GM18867 (cell line): ENCODE results near the gene SPIN1.

ENCODE experiments used
- ATAC-seq: cut with Tn5 transposase; IDR thresholded peaks from one replicate; pipeline ENCODE4 v1.9.1; 2021; ENCODE audit warnings: mild to moderate bottlenecking, moderate library complexity; ENCODE audit not compliant: unreplicated experiment

SPIN1 gene

DNA sequence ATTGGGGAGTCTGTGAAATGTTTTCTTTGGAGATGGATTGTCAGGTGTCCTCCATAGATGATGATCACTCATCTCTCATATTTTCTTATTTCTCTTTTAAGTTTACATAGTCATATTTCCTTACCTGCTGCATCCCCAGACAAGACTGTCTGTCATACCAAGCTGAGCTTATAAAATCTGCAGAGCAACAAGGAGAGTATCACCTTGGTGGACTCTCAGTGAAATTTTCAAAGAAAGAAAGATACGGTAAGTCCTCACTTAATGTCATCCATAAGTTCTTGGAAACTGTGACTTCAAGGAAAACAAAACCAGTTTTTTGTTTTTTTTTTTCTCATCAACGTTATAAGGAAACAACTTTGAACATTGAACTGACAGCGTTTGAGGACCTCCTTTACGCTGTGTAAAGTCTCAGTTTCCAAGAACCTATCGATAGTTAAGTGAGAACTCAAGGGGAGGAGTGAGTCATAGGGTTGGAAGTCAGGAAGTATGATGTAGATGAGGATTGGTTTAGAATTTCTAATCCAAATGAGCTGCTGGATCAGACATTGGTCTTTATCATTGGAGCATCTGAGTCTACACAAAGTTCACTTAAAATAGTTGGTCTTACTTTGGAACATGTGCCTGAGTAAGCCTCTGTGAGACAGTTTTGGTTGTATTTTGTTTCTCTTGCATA, 45.5 kb downstream of the SPIN1 start:
- no peak for ATAC-seq

DNA sequence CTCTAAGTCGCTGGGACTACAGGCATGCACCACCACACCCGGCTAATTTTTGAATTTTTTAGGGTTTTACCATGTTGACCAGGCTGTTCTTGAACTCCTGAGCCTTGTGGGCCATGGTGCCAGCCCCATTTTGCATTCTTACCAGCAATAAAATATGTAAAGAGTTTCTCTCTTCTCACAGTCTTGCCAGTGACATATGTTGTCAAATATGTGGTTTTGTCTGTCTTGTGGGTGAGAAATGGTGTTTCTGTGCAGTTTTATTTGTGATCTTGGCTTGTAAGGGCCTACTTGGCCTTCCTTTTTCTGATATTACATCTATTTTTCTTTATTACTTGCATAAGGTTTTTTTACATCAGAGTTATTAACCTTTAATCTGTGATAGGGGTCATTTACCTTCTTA, 47.1 kb downstream of the SPIN1 start:
- ATAC-seq = no peak

DNA sequence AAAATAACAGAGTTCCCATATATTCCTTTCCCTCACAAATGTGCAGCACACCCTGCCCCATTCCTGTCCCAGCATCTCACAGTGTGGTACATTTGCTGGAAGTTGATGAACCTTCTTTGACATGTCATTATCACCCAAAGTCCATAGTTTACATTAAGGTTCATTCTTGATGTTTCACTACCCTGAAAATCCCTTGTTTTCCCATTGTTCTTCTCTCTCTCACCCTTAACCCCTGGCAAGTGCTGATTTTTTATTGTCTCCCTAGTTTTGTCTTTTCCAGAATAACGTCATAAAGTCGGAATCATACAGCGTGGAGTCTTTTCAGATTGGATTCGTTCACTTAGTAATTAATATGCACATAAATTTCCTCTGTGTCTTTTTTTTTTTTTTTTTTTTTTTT, 48.1 kb downstream of the SPIN1 start:
- ATAC-seq = no peak

DNA sequence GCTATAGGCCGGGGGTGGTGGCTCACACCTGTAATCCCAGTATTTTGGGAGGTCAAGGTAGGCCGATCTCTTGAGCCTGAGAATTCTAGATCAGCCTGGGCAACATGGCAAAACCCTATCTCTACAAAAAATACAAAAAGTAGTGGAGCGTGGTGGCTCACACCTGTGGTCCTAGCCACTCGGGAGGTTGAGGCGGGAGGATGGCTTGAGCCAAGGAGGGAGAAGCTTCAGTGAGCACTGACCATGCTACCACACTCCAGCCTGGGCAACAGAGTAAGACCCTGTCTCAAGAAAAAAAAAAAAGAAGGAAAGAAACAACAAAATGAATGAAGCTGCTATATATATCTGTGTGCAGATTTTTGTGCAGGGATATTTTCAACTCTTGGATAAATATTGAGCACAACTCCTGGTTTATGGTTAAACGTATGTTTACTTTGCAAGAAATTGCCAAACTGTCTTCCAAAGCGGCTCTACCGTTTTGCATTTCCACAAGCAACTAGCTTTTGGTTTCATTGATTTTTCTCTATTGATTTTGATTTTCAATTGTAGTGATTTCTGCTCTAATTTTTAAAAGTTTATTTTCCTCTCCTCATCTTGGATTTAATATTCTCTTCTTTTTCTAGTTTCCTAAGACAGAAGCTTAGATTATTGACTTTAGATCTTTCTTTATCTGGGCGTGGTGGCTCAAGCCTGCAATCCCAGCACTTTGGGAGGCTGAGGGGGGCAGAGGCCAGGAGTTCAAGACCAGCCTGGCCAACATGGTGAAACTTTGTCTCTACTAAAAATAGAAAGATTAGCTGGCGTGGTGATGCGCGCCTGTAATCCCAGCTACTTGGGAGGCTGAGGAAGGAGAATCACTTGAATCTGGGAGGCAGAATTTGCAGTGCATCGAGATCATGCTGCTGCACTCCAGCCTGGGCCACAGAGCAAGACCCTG, 49.2 kb downstream of the SPIN1 start:
- no peak for ATAC-seq

DNA sequence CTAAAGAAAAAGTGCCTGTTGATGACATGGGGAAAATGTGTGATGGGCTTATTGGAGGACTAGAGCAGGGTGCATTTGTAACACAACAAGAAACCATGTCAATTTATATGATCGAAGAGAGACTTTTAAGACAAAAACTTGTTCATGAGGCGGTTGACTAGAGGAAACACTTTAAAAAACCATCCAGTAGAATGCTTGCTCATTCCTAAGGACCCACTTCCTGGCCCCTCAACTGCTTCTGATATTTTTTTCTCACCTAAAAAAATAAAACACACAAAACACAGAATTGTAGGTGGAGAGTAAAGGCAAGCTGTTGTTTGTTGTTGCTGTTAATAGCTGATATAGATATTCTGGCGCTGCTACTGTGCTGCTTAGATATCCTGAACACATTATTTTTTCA, 50.6 kb downstream of the SPIN1 start:
- no peak for ATAC-seq

DNA sequence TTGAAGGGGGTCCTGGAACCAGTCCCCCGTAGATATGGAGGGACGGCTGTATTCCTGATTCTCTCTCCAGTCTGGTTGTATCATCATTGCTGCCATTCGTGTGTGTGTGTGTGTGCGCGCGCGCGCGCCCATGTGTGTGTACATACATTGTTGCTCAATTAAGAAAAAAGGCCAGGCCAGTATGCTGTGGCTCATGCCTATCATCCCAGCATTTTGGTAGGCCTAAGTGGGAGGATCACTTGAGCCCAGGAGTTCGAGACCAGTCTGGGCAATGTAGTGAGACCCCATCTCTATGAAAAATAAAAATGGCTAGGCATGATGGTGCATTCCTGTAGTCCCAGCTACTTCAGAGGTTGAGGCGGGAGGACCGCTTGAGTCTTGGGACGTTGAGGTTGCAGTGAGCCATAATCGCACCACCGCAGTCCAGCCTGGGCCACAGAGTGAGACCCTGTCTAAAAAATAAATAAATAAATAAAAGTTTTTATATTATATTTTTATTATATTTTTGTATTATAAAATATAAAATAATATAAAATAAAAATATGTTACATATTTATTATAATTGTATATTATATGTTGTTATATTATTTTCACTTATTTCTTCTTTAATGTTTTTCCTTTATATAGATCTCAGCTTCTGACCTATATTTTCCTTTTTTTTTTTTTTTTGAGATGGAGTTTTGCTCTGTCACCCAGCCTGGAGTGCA, 53.2 kb downstream of the SPIN1 start:
- no peak for ATAC-seq

DNA sequence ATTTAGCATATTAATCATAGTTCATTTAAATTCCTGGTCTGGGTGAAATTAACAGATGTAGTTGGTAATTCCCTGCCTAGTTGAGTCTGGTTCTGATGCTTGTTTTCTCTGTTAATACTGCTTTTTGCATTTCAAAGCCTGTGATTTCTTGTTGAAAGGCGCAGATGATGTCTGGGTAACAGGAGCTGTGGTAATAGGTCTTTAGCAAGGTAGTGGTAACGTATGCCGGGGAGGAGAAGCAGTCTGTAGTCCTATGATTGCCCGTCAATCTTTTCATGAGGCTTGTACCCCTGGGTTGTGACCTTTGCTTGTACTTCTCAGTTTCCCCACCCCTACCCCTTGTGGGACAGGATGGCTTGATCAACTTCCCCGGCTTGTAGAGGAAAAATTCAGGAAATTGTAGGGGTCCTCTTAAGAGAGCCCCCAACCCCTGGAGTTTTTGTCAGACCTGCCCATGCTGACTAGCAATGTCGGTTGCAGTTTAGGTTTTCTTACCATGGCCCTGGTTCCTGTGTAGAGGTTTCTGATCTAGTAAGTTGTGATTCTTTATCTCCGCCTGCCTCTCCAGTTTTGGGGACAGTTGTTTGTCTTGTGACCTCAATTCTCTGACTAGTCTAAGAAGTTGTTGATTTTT, 55.4 kb downstream of the SPIN1 start:
- no peak for ATAC-seq

DNA sequence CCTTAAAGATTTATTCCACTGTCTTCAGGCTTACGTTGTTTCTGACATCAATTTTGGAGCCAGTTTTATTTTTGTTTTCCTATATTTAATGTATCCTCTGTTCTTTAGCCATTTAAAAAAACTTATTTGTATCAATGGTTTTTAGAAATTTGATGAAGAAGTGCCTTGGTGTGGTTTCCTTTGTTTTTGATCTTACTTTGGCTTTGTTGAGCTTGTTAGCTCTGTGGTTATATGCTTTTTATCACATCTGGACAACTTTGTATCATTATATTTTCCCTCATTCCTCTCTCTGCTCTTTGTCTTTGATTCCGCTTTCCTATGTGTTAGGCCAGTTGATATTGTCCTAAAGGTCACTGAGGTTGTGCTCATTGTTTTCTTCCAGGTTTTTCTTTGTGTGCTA, 58.5 kb downstream of the SPIN1 start:
- ATAC-seq = no peak

DNA sequence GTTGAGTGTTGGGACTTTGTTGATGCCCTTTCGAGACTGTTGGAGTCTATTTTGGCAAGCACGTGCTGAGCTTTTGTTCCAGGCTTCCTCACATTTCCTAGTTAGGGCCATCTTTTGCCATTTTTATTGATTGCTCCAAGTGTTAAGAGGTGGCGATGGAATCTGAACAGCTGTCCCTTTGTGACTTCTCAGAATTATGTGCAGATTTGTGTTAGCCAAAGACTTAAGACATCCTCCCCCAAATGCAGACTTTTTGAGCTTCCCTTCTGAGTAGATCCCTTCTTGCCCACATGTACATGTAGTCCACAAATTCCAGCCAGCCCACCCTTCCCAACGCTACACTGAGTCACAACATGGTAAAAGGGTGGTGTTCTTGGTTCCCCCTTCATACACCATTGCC, 59.2 kb downstream of the SPIN1 start:
- ATAC-seq = no peak

DNA sequence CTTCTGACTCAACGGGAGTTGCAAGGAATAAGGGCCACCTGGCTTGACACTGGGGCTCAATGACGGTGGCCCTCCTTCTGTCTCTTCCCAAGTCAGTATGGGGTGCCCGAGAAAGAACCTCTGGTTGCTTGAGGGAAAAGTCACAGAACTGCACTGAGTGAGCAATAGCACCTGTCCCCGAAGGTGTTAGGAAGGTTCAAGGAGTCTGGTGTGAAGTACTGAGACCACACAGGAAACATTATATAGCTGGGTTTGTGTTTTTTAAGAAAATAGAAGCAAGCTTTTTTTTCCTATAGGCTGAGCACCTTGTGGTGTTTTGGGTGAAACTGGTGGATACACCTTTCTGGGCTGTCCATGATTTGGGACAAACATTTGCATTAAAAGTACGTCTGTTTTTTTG, 62.9 kb downstream of the SPIN1 start:
- no peak for ATAC-seq

DNA sequence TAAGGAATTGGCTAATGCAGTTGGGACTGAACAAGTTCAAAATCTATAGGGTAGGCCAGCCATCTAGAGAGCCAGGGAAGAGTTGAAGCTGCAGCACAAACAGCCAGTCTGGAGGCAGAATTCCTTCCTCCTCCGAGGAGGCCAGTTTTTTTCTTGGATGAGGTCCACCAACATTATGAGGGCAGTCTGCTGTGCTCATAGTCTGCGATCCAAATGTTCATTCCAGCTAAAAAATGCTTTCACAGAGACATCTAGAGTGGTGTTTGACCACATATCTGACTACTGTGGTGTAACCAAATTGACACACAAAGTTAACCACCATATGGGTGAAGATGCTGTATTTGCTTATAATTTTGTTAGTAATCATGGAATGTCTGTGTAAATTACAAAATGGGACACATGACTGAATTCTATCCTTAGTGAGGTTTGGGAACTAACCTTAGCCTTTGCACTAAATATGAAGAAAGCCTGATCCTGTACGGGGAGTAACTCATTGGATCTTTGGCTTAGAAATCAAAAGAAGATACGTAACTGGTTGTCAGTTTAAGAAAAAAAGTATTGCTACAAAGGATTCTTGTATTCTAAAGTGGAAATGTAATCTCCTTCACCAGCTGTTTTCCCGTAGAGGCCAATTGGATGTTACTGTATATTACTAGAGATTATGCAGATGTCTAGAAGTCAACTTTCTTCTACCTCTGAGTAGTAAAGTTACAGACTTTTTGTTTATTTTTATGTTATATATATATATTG, 70.6 kb downstream of the SPIN1 start:
- no peak for ATAC-seq

DNA sequence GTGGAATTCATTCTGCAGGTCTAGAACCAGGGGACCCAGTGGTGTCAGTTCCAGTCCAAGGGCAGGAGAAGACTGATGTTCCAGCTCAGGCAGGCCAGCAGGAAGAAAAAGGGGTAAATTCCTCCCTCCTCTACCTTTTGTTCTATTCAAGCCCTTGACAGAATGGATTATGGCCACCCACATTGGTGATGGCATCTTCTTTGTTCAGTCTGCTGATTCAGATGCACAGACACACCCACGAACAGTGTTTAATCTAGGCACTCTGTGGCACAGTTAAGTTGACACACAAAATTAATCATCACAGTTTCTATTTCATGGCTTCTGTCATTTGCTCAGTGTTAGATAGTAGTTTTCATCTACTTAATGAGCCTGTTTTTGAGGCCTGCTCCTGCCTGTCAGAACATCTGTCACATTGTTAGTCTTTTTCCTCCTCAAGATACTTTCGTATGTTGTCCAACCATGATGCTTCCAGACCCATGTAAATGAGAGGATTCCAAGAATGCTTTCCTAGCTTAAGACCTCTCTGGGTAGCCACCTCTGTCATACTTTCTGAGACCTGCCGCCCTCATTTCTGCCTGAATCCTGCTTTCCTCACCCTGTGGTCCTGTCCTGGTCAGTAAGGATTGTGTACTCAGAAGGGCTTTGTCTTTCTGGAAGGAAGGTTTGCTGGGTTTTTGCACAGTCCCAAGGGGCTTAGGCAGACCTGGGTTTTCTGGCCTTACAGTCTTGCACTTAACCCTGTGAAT, 72.5 kb downstream of the SPIN1 start:
- ATAC-seq = no peak

DNA sequence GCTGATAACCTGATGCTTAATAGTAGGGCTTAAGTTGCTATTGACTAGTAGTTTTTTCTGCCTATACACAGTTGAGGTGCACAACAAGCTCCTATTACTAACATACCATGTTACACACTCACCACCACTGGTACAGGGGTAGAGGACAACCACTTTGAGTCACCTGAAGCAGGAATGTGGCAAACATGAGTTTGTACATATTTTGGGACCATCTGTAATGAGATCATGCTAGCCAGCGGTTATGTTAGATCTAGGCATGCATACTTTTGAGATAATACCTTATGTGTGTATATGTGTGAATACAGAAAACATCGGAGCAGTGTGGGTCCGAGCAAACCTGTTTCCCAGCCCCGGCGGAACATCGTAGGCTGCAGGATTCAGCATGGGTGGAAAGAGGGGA, 73.9 kb downstream of the SPIN1 start:
- ATAC-seq = no peak

DNA sequence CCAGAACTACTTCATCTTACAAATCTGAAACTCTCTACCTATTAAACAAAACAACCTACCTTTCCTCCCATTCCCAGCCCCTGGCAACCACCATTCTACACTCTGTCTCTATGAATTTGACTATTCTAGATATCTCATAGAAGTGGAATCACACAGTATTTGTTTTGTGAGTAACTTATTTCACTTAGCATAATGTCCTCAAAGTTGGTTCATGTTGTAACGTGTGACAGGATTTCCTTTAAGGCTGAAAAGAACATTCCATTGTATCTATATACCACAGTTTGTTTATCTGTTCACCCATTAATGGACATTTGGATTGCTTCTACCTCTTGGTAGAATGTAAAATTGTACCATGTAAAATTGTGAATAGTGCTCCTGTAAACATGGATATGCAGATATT, 76.6 kb downstream of the SPIN1 start:
- ATAC-seq = no peak

DNA sequence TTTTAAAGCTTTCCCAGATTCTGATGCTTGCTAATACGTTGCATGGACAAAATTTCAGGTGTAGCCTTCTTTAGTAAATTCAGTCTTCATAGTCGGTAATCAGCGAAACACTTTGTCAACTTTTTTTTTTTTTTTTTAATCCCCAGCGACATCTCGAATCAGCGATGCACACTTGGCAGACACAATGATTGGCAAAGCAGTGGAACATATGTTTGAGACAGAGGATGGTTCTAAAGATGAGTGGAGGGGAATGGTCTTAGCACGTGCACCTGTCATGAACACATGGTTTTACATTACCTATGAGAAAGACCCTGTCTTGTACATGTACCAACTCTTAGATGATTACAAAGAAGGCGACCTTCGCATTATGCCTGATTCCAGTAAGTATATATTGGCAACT, 80.0 kb downstream of the SPIN1 start:
- ATAC-seq = no peak

DNA sequence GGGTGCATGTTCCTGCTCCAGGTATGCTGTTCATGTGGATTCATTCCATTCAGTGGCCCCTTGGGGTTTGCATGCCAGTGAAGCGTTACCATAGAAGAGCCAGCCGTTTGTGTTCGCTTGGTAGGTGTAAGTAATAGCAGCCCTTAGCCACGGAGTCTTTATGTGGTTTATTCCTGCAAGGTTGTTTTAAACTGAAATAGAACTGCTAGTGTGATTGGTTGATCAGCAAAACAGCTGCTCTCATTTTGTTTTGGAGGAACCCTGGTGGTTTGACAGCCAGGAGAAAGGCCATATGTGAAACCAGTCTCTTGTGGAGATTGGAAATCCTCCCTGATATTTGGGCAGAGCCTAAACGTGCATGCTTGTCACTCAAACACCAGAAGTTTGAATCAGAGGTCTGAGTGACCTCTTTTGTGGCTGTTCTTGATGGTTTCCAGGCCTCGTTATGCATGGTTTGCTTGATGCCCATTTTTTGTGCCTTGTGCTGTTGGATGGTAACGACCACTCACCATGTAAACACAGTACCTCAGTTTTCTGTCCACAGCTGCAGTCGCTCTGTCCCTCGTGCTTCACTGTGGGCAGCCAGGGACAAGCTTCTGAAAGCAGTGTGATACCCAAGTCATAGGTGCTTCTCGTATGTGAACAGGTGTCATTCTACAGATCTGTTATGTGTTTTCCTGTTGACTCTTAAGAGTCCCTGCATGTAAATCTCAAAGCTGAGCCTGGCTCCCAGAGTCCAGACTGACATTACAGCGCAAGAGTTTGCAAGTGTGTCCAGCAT, 88.4 kb downstream of the SPIN1 start:
- peak; percentile 32 for ATAC-seq

DNA sequence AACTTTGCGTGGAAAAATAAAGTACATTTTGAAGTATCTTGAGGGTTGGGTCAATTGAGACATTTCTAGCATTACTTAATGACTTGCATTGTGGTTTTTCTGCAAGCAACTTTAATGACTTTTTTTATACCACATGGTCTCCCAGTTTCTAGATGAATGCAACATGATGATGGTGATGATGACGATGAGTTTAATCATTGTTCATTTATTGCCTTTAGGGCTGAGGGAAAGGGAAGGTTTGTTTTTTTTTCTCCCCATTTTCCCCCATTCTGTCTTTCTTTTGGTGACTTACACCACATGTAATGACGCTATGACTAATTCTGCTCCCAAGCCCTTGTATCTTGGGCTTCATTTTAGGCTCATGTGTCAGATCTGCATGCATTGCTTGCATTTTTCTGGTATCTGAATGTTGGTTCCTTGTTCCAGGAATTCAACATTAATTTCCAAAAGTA, 89.1 kb downstream of the SPIN1 start:
- ATAC-seq = peak; percentile 42

DNA sequence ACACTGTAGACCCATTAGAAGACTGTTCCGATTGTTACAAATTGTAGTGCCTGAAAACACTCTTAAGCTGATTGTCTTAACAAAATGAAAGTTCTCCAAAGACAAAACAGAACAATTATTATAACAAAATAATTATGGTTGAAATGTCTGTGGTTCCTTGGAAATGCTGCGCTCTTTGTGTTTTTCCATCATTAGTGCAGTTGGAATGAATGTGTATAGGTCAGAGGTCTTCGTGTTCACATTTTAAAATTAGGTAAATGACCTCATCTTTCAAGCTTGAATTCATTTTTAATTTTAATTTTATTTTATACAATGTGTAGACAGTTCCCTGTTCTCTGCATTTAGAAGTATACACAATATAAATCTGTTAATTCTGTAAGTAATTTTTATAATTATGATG, 90.0 kb downstream of the SPIN1 start:
- ATAC-seq = no peak

DNA sequence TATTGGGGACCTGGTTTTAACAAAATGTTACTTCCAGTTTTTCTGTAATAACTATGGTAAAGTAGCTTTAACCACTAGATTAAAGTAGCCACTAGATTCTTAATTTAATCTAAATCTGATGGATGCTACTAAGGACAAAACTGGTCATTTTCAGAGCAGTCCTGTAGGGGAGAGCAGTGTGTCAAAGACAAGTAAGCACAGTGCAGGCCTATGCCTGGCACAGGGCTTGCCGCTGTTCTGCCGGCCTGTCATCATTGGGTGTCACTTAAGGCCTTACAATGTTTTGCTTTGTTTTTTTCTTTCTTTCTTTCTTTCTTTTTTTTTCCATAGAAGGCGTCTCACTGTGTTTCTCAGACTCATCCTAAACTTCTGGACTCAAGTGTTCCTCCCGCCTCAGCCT, 93.7 kb downstream of the SPIN1 start:
- ATAC-seq = no peak
